H1 (cell line): ENCODE measurements around the gene INAFM2. TPM values are rescaled to one million over a fixed set of nuclear protein-coding genes. Genes with fewer than 3 reads are reported as not detected.

Source experiments
- CTCF ChIA-PET: fragments of 300-600 bp; sonication (Branson Sonifier 250); formaldehyde crosslinking; loops from one replicate; lab custom pipeline; 2021; ENCODE audit not compliant: partially characterized antibody; lab: Charles Lee
- POLR2A ChIA-PET: fragments of 300-600 bp; sonication (Branson Sonifier 250); formaldehyde crosslinking; loops from one replicate; lab custom pipeline; 2021; ENCODE audit warnings: inconsistent platforms; ENCODE audit not compliant: partially characterized antibody; lab: Charles Lee
- DNase-seq, 2 experiments: peaks; one replicate each; pipeline versions ENCODE4 v3.0.0 to v3.0.0-alpha.2; 2010 to 2022; ENCODE audit warnings: low spot score in 2 of 2, low read depth in 1 of 2, mixed read lengths in 1 of 2
- FAIRE-seq: peaks from 2 replicates; lab custom pipeline; 2011; peaks lifted over from hg19 to GRCh38; lab: Jason Lieb, UNC
- H2AFZ ChIP-seq: 2 replicates; pipeline ENCODE4 v1.8.1; 2012; ENCODE audit warnings: low read length, inconsistent platforms
- H2AK5ac ChIP-seq: 2 replicates; pipeline ENCODE4 v1.6.1; 2013; ENCODE audit warnings: low read depth, low read length
- H2BK120ac ChIP-seq: replicated peaks from 2 replicates; pipeline ENCODE3; 2013; ENCODE audit warnings: low read depth, low read length, inconsistent platforms
- H2BK12ac ChIP-seq: 2 replicates; pipeline ENCODE4 v1.6.1; 2013; ENCODE audit warnings: low read depth, low read length
- H2BK15ac ChIP-seq: 2 replicates; pipeline ENCODE4 v1.6.1; 2013; ENCODE audit warnings: low read length
- H2BK20ac ChIP-seq: 2 replicates; pipeline ENCODE4 v1.6.1; 2013; ENCODE audit warnings: low read length
- H2BK5ac ChIP-seq: 2 replicates; pipeline ENCODE4 v1.6.1; 2013; ENCODE audit warnings: low read depth, low read length
- H3K14ac ChIP-seq: 2 replicates; pipeline ENCODE4 v1.6.1; 2013; ENCODE audit warnings: inconsistent platforms; ENCODE audit not compliant: insufficient read length
- H3K18ac ChIP-seq: 2 replicates; pipeline ENCODE4 v1.6.1; 2013; ENCODE audit warnings: low read length; ENCODE audit errors: extremely low read depth
- H3K23ac ChIP-seq: 2 replicates; pipeline ENCODE4 v1.6.1; 2013; ENCODE audit warnings: inconsistent platforms; ENCODE audit not compliant: insufficient read length
- H3K23me2 ChIP-seq: 2 replicates; pipeline ENCODE4 v1.6.1; 2013; ENCODE audit warnings: low read depth, low read length
- H3K27ac ChIP-seq: 2 replicates; pipeline ENCODE4 v1.6.1; 2011; ENCODE audit warnings: low read depth, low read length, inconsistent platforms
- H3K27me3 ChIP-seq, 4 experiments: replicated peaks in 1 of 4; 1 replicate in 1 of 4; 2 replicates in 3 of 4; pipeline versions ENCODE4 v1.6.1 to v1.8.1; 2011 to 2013; ENCODE audit warnings: low read length in 3 of 4, mild to moderate bottlenecking in 3 of 4, inconsistent platforms in 2 of 4, mixed read lengths in 2 of 4, moderate library complexity in 1 of 4; ENCODE audit not compliant: control insufficient read depth in 3 of 4, insufficient read depth in 3 of 4; ENCODE audit errors: extremely low read depth in 1 of 4
- H3K36me3 ChIP-seq, 4 experiments: 2 replicates each; pipeline versions ENCODE4 v1.6.1 to v1.8.1; 2011 to 2013; ENCODE audit warnings: mild to moderate bottlenecking in 4 of 4, low read length in 3 of 4, moderate library complexity in 2 of 4, control low read depth in 1 of 4, inconsistent platforms in 1 of 4; ENCODE audit not compliant: insufficient read depth in 4 of 4, control insufficient read depth in 2 of 4
- H3K4ac ChIP-seq: replicated peaks from 2 replicates; pipeline ENCODE3; 2013; ENCODE audit warnings: low read length, low read depth, mixed read lengths, inconsistent platforms; ENCODE audit not compliant: insufficient read length
- H3K4me1 ChIP-seq, 4 experiments: replicated peaks in 1 of 4; 1 replicate in 1 of 4; 2 replicates in 3 of 4; pipeline versions ENCODE4 v1.6.1 to v1.8.1; 2011 to 2013; ENCODE audit warnings: low read length in 3 of 4, inconsistent platforms in 2 of 4, mixed read lengths in 1 of 4; ENCODE audit not compliant: insufficient read depth in 4 of 4, control insufficient read depth in 3 of 4
- H3K4me2 ChIP-seq, 2 experiments: 2 replicates each; pipeline versions ENCODE4 v1.6.1 to v1.8.1; 2011 to 2013; ENCODE audit warnings: low read depth in 2 of 2, low read length in 2 of 2, control low read depth in 1 of 2, inconsistent platforms in 1 of 2, mild to moderate bottlenecking in 1 of 2; ENCODE audit not compliant: insufficient read depth in 1 of 2
- H3K4me3 ChIP-seq, 4 experiments: fragments of 200-600, 300-600 bp in 1 of 4; sonication (generic), shearing (Covaris generic), sonication (Bioruptor Twin) in 1 of 4; 2 replicates each; pipeline versions ENCODE4 v1.5.1 to v1.8.1; 2011 to 2016; ENCODE audit warnings: low read length in 4 of 4, low read depth in 3 of 4, control low read depth in 2 of 4, inconsistent platforms in 2 of 4, mild to moderate bottlenecking in 2 of 4, mixed read lengths in 1 of 4, moderate library complexity in 1 of 4; ENCODE audit not compliant: insufficient read depth in 2 of 4; ENCODE audit errors: extremely low read depth in 1 of 4
- H3K56ac ChIP-seq: replicated peaks from 2 replicates; pipeline ENCODE3; 2013; ENCODE audit warnings: low read depth, mild to moderate bottlenecking, mixed read lengths, low read length, inconsistent platforms; ENCODE audit not compliant: insufficient read length
- H3K79me1 ChIP-seq: 2 replicates; pipeline ENCODE4 v1.6.1; 2013; ENCODE audit warnings: low read depth, low read length, control low read depth
- H3K79me2 ChIP-seq, 2 experiments: 2 replicates each; pipeline versions ENCODE4 v1.6.1 to v1.8.1; 2012 to 2013; ENCODE audit warnings: low read length in 2 of 2, mild to moderate bottlenecking in 2 of 2, inconsistent platforms in 1 of 2; ENCODE audit not compliant: insufficient read depth in 2 of 2, control insufficient read depth in 1 of 2
- H3K9ac ChIP-seq, 4 experiments: replicated peaks in 1 of 4; 1 replicate in 1 of 4; 2 replicates in 3 of 4; pipeline versions ENCODE4 v1.6.1 to v1.8.1; 2011 to 2013; ENCODE audit warnings: low read depth in 3 of 4, low read length in 3 of 4, control low read depth in 2 of 4, mild to moderate bottlenecking in 2 of 4, moderate library complexity in 2 of 4, inconsistent platforms in 1 of 4; ENCODE audit errors: extremely low read depth in 1 of 4
- H3K9me3 ChIP-seq, 2 experiments: 2 replicates each; pipeline versions ENCODE4 v1.6.1 to v1.8.1; 2012 to 2013; ENCODE audit warnings: mild to moderate bottlenecking in 2 of 2, moderate library complexity in 2 of 2, control low read depth in 1 of 2, inconsistent platforms in 1 of 2, low read depth in 1 of 2, low read length in 1 of 2, mixed read lengths in 1 of 2; ENCODE audit not compliant: insufficient read depth in 2 of 2
- H4K20me1 ChIP-seq, 2 experiments: replicated peaks in 1 of 2; 2 replicates each; pipeline versions ENCODE3 to v1.8.1; 2011 to 2013; ENCODE audit warnings: inconsistent platforms in 2 of 2, low read length in 2 of 2, mild to moderate bottlenecking in 1 of 2; ENCODE audit not compliant: insufficient read depth in 2 of 2, control insufficient read depth in 1 of 2
- H4K5ac ChIP-seq: 2 replicates; pipeline ENCODE4 v1.6.1; 2013; ENCODE audit warnings: low read length, low read depth, mixed read lengths, inconsistent platforms; ENCODE audit not compliant: insufficient read length
- H4K8ac ChIP-seq: 2 replicates; pipeline ENCODE4 v1.8.0; 2013; ENCODE audit warnings: mild to moderate bottlenecking, moderate library complexity, low read length, inconsistent platforms; ENCODE audit not compliant: insufficient read depth; ENCODE audit errors: extremely low read depth
- H4K91ac ChIP-seq: replicated peaks from 2 replicates; pipeline ENCODE3; 2013; ENCODE audit warnings: low read length, mixed read lengths, inconsistent platforms; ENCODE audit not compliant: insufficient read length
- CHD1 ChIP-seq: IDR thresholded peaks from 2 replicates; pipeline ENCODE4 v1.6.1; 2012; ENCODE audit warnings: low read depth, low read length, improper control_type of control experiment
- EP300 ChIP-seq, 2 experiments: IDR thresholded peaks; 1 replicate in 1 of 2; 2 replicates in 1 of 2; pipeline ENCODE4 v1.6.1; 2011 to 2012; ENCODE audit warnings: low read depth in 2 of 2, low read length in 2 of 2, mild to moderate bottlenecking in 2 of 2, borderline replicate concordance in 1 of 2, inconsistent platforms in 1 of 2, moderate library complexity in 1 of 2
- JUN ChIP-seq: IDR thresholded peaks from 2 replicates; pipeline ENCODE4 v1.6.1; 2011; ENCODE audit warnings: low read depth, mild to moderate bottlenecking, improper control_type of control experiment, low read length
- POLR2AphosphoS5 ChIP-seq: IDR thresholded peaks from 2 replicates; pipeline ENCODE4 v1.6.1; 2011; ENCODE audit warnings: low read depth, low read length
- RFX5 ChIP-seq: IDR thresholded peaks from 2 replicates; pipeline ENCODE4 v1.6.1; 2011; ENCODE audit warnings: low read depth, low read length, improper control_type of control experiment, borderline replicate concordance
- WGBS, 2 experiments: shearing (Covaris generic) in 1 of 2; methylation state at CpG; one replicate each; pipeline versions ENCODE4 v1.1.6 to v1.1.7; 2013 to 2015; ENCODE audit warnings: low lambda C conversion rate in 2 of 2, mixed read lengths in 2 of 2, inconsistent platforms in 1 of 2, low coverage in 1 of 2, missing lambda C conversion rate in 1 of 2; ENCODE audit not compliant: insufficient replicate concordance in 2 of 2, insufficient coverage in 1 of 2, insufficient read length in 1 of 2; ENCODE audit errors: extremely low coverage in 1 of 2, missing lambda C conversion rate in 1 of 2; 5-methylcytosine and 5-hydroxymethylcytosine counted together
- polyA plus RNA-seq, 7 experiments: library from polyadenylated mRNA; depleted of rRNA in 3 of 7; stranded (reverse) in 5 of 7; unstranded in 2 of 7; fragments of >200 nt in 5 of 7; fragments of 200-250 nt in 2 of 7; gene quantifications; 1 replicate in 5 of 7; 2 replicates in 1 of 7; 4 replicates in 1 of 7; pipeline versions ENCODE4 v1.2.1 to v1.2.3, GENCODE V29; 2011 to 2013; ENCODE audit warnings: missing spikeins in 2 of 7, mixed read lengths in 2 of 7
- total RNA-seq: library from RNA; stranded (reverse); fragmentation: NEBNext Ultra II Directional; extraction: Animal tissue kit (Norgen Biotek cat#: 25700); gene quantifications from 2 replicates; pipeline ENCODE4 v1.2.1, GENCODE V29; 2021
- TF ChIP-seq, protein P1 (sequence below): IDR thresholded peaks from 2 replicates; pipeline ENCODE4 v1.6.1; 2012; ENCODE audit warnings: inconsistent platforms

The INAFM2 gene
- total and polyA plus RNA-seq, 2 of the 8 experiments (the other 6 are each of a cell fraction or from before 2014, with no cell fraction given), result 15.3 to 35.1 TPM

DNA sequence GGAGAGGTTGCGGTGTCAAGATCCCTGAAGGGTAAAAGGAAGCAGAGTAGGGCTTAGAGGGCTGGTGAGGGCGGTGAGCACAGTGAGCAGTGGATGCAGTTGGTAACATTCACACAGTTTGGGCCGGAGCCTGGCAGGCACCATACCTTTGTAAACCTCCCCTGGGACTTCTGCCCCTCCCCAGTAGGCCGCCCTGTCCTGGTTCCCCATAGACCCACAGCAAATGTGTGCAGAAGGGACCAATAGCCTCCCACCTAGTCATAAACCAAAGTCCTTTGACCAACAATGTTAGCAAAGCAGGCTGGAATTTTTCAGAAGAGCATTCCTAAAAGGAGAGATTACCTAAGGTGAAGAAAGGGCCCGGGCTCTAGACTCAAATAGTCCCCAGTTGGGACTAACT lies 25.7 kb downstream of the INAFM2 start:
- Histone ChIP-seq H3K79me1 (no peaks in the 10 kb centered on the region), H3K23me2 (peaks cover 2% of the 10 kb centered on the region; the same call in 1 of the 2 replicates), H3K36me3 (no peaks in the 10 kb centered on the region), H3K27me3 (0 out of 7 replicates have a peak, but pooled peaks cover 0 to 2% (median 0%) of the 10 kb centered on the region in 4 experiments), H3K23ac (no peak overlapping the region), H3K9me3 (no peaks in the 10 kb centered on the region), H4K5ac (no peak overlapping the region), H2BK20ac (no peak overlapping the region), H3K4me1 (peaks cover 3 to 17% (median 7%) of the 10 kb centered on the region in 4 experiments; a peak in 5 of 7 replicates), H2BK5ac (no peak overlapping the region), H3K9ac (no peak overlapping the region), H3K79me2 (no peaks in the 10 kb centered on the region), H2AFZ (no peak overlapping the region)
- POLR2A ChIA-PET, result no interaction called here
- TF ChIP-seq, protein P1, sequence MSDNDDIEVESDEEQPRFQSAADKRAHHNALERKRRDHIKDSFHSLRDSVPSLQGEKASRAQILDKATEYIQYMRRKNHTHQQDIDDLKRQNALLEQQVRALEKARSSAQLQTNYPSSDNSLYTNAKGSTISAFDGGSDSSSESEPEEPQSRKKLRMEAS, result no peak
- TF ChIP-seq CHD1 (no peak), RFX5 (no peak), EP300 (IDR thresholded peaks at IDR 0.05; ENCODE audit: borderline replicate concordance in 1 of 2, low read depth in 2 of 2, low read length in 2 of 2) (no peak), JUN (no peak), POLR2AphosphoS5 (no peak)
- TF ChIP-seq, all 59 proteins: peak for 0
- H3K4me3 ChIP-seq, result no peak overlapping the region
- H4K91ac ChIP-seq, result no peak overlapping the region
- CTCF ChIA-PET, result interaction anchor here (13.4 to 27.4 kb wide), 2 partner anchors 9 to 17 kb away, joined by 250 to 452 read pairs; partner anchors contain the start of gene CCDC9B
- no peak overlapping the region for H2AK5ac ChIP-seq
- H3K14ac ChIP-seq, result no peak overlapping the region
- FAIRE-seq (no peak), DNase-seq (no peak)
- H4K20me1 ChIP-seq, result no peaks in the 10 kb centered on the region
- WGBS, 2 experiments, result 90% methylated on average over 5 of the region's 5 CpGs; no CpG with 5 or more reads in 1 of the 2 experiments
- H3K27ac ChIP-seq, result no peak overlapping the region
- no peak overlapping the region for H2BK120ac ChIP-seq
- H3K4me2 ChIP-seq, result no peak overlapping the region
- H4K8ac ChIP-seq, result no peak overlapping the region
- H3K18ac ChIP-seq, result no peak overlapping the region
- no peak overlapping the region for H2BK12ac ChIP-seq
- H2BK15ac ChIP-seq, result no peak overlapping the region
- H3K56ac ChIP-seq, result no peak overlapping the region
- H3K4ac ChIP-seq, result no peak overlapping the region
